HEK293 (cell line): Measurements from ENCODE around the gene OR6B2.

Source experiments
- SETDB1 ChIP-seq: IDR thresholded peaks from one replicate; pipeline ENCODE4 v1.6.1; 2017; ENCODE audit warnings: mild to moderate bottlenecking, low read length, moderate library complexity, mixed read lengths; ENCODE audit not compliant: insufficient read length
- SP2 ChIP-seq: fragments of 450-650 bp; formaldehyde crosslinking; IDR thresholded peaks from 2 replicates; pipeline ENCODE4 v1.5.1; 2016; ENCODE audit warnings: missing biosample characterization, missing genetic modification characterization
- TCF7L2 ChIP-seq: IDR thresholded peaks from 2 replicates; pipeline ENCODE4 v1.6.1; 2011; ENCODE audit warnings: low read depth, mild to moderate bottlenecking, inconsistent platforms, low read length, moderate library complexity, borderline replicate concordance
- ZNF274 ChIP-seq, 2 experiments: fragments of 200-500 bp in 1 of 2; fragments of 450-650 bp in 1 of 2; sonication (Bioruptor generic) in 1 of 2; formaldehyde crosslinking in 1 of 2; IDR thresholded peaks; 2 replicates each; pipeline versions ENCODE4 v1.5.1 to v1.6.1; 2014 to 2016; ENCODE audit warnings: borderline replicate concordance in 1 of 2, inconsistent platforms in 1 of 2, low read length in 1 of 2, missing biosample characterization in 1 of 2, missing genetic modification characterization in 1 of 2
- ZNF292 ChIP-seq: fragments of 450-650 bp; formaldehyde crosslinking; IDR thresholded peaks from 2 replicates; pipeline ENCODE4 v1.5.1; 2016; ENCODE audit warnings: low read depth, missing biosample characterization, missing genetic modification characterization, borderline replicate concordance
- ZNF830 ChIP-seq: fragments of 450-650 bp; IDR thresholded peaks from 2 replicates; pipeline ENCODE4 v1.5.0; 2018; ENCODE audit warnings: missing biosample characterization, missing genetic modification characterization, low read depth, mild to moderate bottlenecking, moderate library complexity
- ZSCAN16 ChIP-seq: fragments of 450-650 bp; formaldehyde crosslinking; IDR thresholded peaks from 2 replicates; pipeline ENCODE4 v1.5.1; 2016; ENCODE audit warnings: missing biosample characterization, missing genetic modification characterization
- TF ChIP-seq, protein P1 (sequence below): fragments of 450-650 bp; formaldehyde crosslinking; IDR thresholded peaks from 2 replicates; pipeline ENCODE4 v1.5.1; 2016; ENCODE audit warnings: missing biosample characterization, missing genetic modification characterization
- TF ChIP-seq, protein P2 (sequence below): fragments of 450-650 bp; formaldehyde crosslinking; IDR thresholded peaks from 2 replicates; pipeline ENCODE4 v1.5.1; 2016; ENCODE audit warnings: missing biosample characterization, missing genetic modification characterization

GRCh38 chr2:240013343-240013742, 16.9 kb downstream of the OR6B2 start:
- TF ChIP-seq TCF7L2: no peak
- TF ChIP-seq, protein P1, sequence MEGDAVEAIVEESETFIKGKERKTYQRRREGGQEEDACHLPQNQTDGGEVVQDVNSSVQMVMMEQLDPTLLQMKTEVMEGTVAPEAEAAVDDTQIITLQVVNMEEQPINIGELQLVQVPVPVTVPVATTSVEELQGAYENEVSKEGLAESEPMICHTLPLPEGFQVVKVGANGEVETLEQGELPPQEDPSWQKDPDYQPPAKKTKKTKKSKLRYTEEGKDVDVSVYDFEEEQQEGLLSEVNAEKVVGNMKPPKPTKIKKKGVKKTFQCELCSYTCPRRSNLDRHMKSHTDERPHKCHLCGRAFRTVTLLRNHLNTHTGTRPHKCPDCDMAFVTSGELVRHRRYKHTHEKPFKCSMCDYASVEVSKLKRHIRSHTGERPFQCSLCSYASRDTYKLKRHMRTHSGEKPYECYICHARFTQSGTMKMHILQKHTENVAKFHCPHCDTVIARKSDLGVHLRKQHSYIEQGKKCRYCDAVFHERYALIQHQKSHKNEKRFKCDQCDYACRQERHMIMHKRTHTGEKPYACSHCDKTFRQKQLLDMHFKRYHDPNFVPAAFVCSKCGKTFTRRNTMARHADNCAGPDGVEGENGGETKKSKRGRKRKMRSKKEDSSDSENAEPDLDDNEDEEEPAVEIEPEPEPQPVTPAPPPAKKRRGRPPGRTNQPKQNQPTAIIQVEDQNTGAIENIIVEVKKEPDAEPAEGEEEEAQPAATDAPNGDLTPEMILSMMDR: no peak
- TF ChIP-seq, protein P2, sequence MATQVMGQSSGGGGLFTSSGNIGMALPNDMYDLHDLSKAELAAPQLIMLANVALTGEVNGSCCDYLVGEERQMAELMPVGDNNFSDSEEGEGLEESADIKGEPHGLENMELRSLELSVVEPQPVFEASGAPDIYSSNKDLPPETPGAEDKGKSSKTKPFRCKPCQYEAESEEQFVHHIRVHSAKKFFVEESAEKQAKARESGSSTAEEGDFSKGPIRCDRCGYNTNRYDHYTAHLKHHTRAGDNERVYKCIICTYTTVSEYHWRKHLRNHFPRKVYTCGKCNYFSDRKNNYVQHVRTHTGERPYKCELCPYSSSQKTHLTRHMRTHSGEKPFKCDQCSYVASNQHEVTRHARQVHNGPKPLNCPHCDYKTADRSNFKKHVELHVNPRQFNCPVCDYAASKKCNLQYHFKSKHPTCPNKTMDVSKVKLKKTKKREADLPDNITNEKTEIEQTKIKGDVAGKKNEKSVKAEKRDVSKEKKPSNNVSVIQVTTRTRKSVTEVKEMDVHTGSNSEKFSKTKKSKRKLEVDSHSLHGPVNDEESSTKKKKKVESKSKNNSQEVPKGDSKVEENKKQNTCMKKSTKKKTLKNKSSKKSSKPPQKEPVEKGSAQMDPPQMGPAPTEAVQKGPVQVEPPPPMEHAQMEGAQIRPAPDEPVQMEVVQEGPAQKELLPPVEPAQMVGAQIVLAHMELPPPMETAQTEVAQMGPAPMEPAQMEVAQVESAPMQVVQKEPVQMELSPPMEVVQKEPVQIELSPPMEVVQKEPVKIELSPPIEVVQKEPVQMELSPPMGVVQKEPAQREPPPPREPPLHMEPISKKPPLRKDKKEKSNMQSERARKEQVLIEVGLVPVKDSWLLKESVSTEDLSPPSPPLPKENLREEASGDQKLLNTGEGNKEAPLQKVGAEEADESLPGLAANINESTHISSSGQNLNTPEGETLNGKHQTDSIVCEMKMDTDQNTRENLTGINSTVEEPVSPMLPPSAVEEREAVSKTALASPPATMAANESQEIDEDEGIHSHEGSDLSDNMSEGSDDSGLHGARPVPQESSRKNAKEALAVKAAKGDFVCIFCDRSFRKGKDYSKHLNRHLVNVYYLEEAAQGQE (tag by site-specific recombination): no peak
- no peak for TF ChIP-seq ZNF830 (tag by site-specific recombination)
- no peak for TF ChIP-seq ZNF292 (tag by site-specific recombination)
- no peak for TF ChIP-seq SETDB1
- TF ChIP-seq SP2 (tag by site-specific recombination): no peak
- TF ChIP-seq ZNF274 (IDR thresholded peaks at IDR 0.05; ENCODE audit: low read length): no peak
- TF ChIP-seq ZNF274 (tag by site-specific recombination; IDR thresholded peaks at IDR 0.05; ENCODE audit: borderline replicate concordance): no peak
- TF ChIP-seq ZSCAN16: no peak
